HepG2 (cell line): ENCODE data around the gene IQCH. TPM values are rescaled to one million over a fixed set of nuclear protein-coding genes. Genes with fewer than 3 reads are reported as not detected.

Source experiments
- ADNP ChIP-seq: sonication (generic); formaldehyde crosslinking; IDR thresholded peaks from 2 replicates; pipeline ENCODE4 v1.4.0; 2020; ENCODE audit warnings: missing genetic modification reagents
- FOXJ3 ChIP-seq: sonication (generic); formaldehyde crosslinking; IDR thresholded peaks from 2 replicates; pipeline ENCODE4 v1.4.0; 2020; ENCODE audit warnings: missing genetic modification reagents, mild to moderate bottlenecking, borderline replicate concordance
- FOXK2 ChIP-seq: fragments of 450-650 bp; IDR thresholded peaks from 2 replicates; pipeline ENCODE4 v1.6.1; 2016
- HOXD1 ChIP-seq: sonication (generic); formaldehyde crosslinking; IDR thresholded peaks from 2 replicates; pipeline ENCODE4 v1.5.0; 2020; ENCODE audit warnings: missing genetic modification reagents
- NCOA5 ChIP-seq: sonication (generic); formaldehyde crosslinking; IDR thresholded peaks from 2 replicates; pipeline ENCODE4 v1.4.0; 2020; ENCODE audit warnings: missing genetic modification reagents
- SALL2 ChIP-seq: sonication (generic); formaldehyde crosslinking; IDR thresholded peaks from 2 replicates; pipeline ENCODE4 v1.8.1; 2023; ENCODE audit warnings: mild to moderate bottlenecking, missing genetic modification reagents, inconsistent platforms
- TBX3 ChIP-seq: fragments of 450-650 bp; IDR thresholded peaks from 2 replicates; pipeline ENCODE4 v1.6.1; 2017; ENCODE audit warnings: antibody characterized with exemption, mild to moderate bottlenecking, inconsistent platforms, borderline replicate concordance
- TGIF2 ChIP-seq: IDR thresholded peaks from 2 replicates; pipeline ENCODE4 v1.6.1; 2016; ENCODE audit warnings: control low read depth, missing compliant biosample characterization
- TMF1 ChIP-seq: sonication (generic); formaldehyde crosslinking; IDR thresholded peaks from 2 replicates; pipeline ENCODE4 v1.8.1; 2022; ENCODE audit warnings: low read depth, missing genetic modification reagents
- U2AF2 ChIP-seq: fragments of 200-400 bp; formaldehyde crosslinking; IDR thresholded peaks from 2 replicates; pipeline ENCODE4 v1.6.1; 2017; ENCODE audit warnings: low read depth, mild to moderate bottlenecking, low read length
- ZNF569 ChIP-seq: sonication (generic); formaldehyde crosslinking; IDR thresholded peaks from 2 replicates; pipeline ENCODE4 v1.5.0; 2020; ENCODE audit warnings: mild to moderate bottlenecking, missing genetic modification reagents, moderate library complexity, borderline replicate concordance
- ZNF747 ChIP-seq: sonication (generic); formaldehyde crosslinking; IDR thresholded peaks from 2 replicates; pipeline ENCODE4 v1.8.1; 2023; ENCODE audit warnings: missing genetic modification reagents, mild to moderate bottlenecking, borderline replicate concordance
- ZNF75D ChIP-seq: sonication (generic); formaldehyde crosslinking; IDR thresholded peaks from 2 replicates; pipeline ENCODE4 v1.8.1; 2023; ENCODE audit warnings: missing genetic modification reagents, mild to moderate bottlenecking, borderline replicate concordance
- ZNF776 ChIP-seq: sonication (generic); formaldehyde crosslinking; IDR thresholded peaks from 2 replicates; pipeline ENCODE4 v1.4.0; 2020; ENCODE audit warnings: mild to moderate bottlenecking, missing genetic modification reagents
- ZSCAN12 ChIP-seq: sonication (generic); formaldehyde crosslinking; IDR thresholded peaks from 2 replicates; pipeline ENCODE4 v1.9.0; 2021; ENCODE audit warnings: mild to moderate bottlenecking, missing genetic modification reagents
- ZSCAN22 ChIP-seq: sonication (generic); formaldehyde crosslinking; IDR thresholded peaks from 2 replicates; pipeline ENCODE4 v1.4.0; 2020; ENCODE audit warnings: mild to moderate bottlenecking, missing genetic modification reagents
- polyA plus RNA-seq, 8 experiments: library from polyadenylated mRNA; depleted of rRNA in 3 of 8; stranded (reverse) in 7 of 8; unstranded in 1 of 8; fragments of >200 nt; fragmentation: Illumina TruSeq in 4 of 8; extraction: Trizol in 4 of 8; gene quantifications; 2 replicates each; pipeline versions ENCODE4 v1.2.1 to v1.2.3, GENCODE V29; 2011 to 2016; ENCODE audit warnings: low read depth in 4 of 8, missing spikeins in 1 of 8, mixed read lengths in 1 of 8; ENCODE audit not compliant: insufficient read depth in 1 of 8
- total RNA-seq, 5 experiments: library from RNA; depleted of rRNA; stranded (reverse); fragments of >200 nt; fragmentation: Illumina TruSeq; extraction: Trizol; gene quantifications; 2 replicates each; pipeline ENCODE4 v1.2.3, GENCODE V29; 2016; ENCODE audit warnings: low read depth in 1 of 5
- TF ChIP-seq, protein P1 (sequence below): IDR thresholded peaks from 2 replicates; pipeline ENCODE4 v1.6.1; 2012; ENCODE audit warnings: low read depth, low read length, improper control_type of control experiment
- TF ChIP-seq, protein P2 (sequence below): sonication (generic); formaldehyde crosslinking; IDR thresholded peaks from 2 replicates; pipeline ENCODE4 v1.5.1; 2020; ENCODE audit warnings: missing genetic modification reagents, mild to moderate bottlenecking, borderline replicate concordance
- TF ChIP-seq, protein P3 (sequence below): sonication (generic); formaldehyde crosslinking; IDR thresholded peaks from 2 replicates; pipeline ENCODE4 v1.8.1; 2023; ENCODE audit warnings: mild to moderate bottlenecking, inconsistent platforms, moderate library complexity, missing genetic modification reagents, borderline replicate concordance
- TF ChIP-seq, protein P4 (sequence below): sonication (generic); formaldehyde crosslinking; IDR thresholded peaks from 2 replicates; pipeline ENCODE4 v1.9.0; 2021; ENCODE audit warnings: missing genetic modification reagents, borderline replicate concordance

The IQCH gene
- total and polyA plus RNA-seq, 2 of the 13 experiments (the other 11 are each of a cell fraction or from before 2014, with no cell fraction given) = 0.16 to 0.55 TPM

DNA sequence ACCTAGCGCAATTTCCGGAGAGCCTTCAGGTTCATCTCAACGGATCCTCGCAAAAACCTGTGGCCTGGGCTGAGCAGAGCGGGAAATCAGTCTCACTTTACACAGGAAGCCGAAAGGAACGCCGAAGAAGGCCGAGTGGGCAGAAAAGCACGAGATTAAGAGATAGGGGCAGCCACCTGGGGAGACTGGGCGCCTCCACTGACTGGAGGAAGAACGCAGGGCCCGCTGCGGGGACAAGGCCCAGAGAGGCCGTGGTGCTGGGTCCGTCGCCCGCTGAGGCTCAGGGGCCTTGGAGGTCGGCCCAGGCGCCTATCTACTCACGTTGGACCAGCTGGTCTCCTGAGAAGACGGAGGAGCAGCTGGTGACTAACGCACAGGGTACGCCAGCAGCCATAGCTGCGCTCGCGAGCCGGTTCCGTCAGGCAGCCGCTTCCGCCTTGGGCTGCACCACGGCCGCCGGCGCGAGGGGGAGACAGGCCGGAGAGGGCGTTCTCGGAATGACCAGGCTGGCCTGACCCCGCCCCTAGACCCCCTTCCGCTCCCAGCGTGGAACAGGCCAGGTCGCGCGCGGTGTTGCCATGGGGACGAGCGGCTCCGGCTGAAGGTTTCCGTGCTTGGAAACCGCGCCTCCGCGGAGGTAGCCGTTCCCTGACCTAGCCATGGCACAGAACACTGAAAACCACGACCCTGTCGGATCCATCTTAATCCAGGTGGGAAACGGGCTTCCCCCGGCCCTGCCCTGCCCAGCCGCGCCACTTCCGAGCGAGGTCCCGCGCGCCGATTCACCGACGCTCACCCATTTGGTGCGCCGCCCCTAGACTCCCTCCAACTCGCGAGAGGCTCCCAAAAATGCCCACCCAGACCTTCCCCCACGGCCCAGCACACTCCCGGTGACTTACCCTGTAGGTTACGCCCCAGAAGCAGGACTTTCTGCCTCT is at the start of gene IQCH, which contains the start of gene AAGAB (continued):
- TF ChIP-seq, protein P1, sequence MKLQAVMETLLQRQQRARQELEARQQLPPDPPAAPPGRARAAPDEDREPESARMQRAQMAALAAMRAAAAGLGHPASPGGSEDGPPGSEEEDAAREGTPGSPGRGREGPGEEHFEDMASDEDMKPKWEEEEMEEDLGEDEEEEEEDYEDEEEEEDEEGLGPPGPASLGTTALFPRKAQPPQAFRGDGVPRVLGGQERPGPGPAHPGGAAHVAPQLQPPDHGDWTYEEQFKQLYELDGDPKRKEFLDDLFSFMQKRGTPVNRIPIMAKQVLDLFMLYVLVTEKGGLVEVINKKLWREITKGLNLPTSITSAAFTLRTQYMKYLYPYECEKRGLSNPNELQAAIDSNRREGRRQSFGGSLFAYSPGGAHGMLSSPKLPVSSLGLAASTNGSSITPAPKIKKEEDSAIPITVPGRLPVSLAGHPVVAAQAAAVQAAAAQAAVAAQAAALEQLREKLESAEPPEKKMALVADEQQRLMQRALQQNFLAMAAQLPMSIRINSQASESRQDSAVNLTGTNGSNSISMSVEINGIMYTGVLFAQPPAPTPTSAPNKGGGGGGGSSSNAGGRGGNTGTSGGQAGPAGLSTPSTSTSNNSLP = no peak
- TF ChIP-seq ZNF747 (CRISPR knock-in tag) (peak; percentile 92; the same call in 1 of the 2 replicates), TBX3 (no peak), ZSCAN12 (CRISPR knock-in tag) (peak; percentile 81; the same call in 1 of the 2 replicates), FOXK2 (peak; percentile 98), SALL2 (CRISPR knock-in tag) (peak; percentile 80; the same call in 1 of the 2 replicates), U2AF2 (peak; percentile 96), ADNP (CRISPR knock-in tag) (no peak), ZNF776 (CRISPR knock-in tag) (no peak), TMF1 (no peak), ZNF75D (CRISPR knock-in tag) (no peak), FOXJ3 (CRISPR knock-in tag) (peak; percentile 31; the same call in 1 of the 2 replicates), HOXD1 (CRISPR knock-in tag) (peak; percentile 80), ZSCAN22 (no peak), ZNF569 (no peak), TGIF2 (CRISPR knock-in tag) (0 out of 2 replicates have a peak, but pooled peaks have one; percentile 27), NCOA5 (CRISPR knock-in tag) (no peak)
- TF ChIP-seq, protein P2, sequence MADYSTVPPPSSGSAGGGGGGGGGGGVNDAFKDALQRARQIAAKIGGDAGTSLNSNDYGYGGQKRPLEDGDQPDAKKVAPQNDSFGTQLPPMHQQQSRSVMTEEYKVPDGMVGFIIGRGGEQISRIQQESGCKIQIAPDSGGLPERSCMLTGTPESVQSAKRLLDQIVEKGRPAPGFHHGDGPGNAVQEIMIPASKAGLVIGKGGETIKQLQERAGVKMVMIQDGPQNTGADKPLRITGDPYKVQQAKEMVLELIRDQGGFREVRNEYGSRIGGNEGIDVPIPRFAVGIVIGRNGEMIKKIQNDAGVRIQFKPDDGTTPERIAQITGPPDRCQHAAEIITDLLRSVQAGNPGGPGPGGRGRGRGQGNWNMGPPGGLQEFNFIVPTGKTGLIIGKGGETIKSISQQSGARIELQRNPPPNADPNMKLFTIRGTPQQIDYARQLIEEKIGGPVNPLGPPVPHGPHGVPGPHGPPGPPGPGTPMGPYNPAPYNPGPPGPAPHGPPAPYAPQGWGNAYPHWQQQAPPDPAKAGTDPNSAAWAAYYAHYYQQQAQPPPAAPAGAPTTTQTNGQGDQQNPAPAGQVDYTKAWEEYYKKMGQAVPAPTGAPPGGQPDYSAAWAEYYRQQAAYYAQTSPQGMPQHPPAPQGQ (CRISPR knock-in tag) = no peak
- TF ChIP-seq, protein P3, sequence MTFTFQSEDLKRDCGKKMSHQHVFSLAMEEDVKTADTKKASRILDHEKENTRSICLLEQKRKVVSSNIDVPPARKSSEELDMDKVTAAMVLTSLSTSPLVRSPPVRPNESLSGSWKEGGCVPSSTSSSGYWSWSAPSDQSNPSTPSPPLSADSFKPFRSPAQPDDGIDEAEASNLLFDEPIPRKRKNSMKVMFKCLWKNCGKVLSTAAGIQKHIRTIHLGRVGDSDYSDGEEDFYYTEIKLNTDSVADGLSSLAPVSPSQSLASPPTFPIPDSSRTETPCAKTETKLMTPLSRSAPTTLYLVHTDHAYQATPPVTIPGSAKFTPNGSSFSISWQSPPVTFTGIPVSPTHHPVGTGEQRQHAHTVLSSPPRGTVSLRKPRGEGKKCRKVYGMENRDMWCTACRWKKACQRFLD (CRISPR knock-in tag) = no peak; the same call in 1 of the 2 replicates
- TF ChIP-seq, protein P4, sequence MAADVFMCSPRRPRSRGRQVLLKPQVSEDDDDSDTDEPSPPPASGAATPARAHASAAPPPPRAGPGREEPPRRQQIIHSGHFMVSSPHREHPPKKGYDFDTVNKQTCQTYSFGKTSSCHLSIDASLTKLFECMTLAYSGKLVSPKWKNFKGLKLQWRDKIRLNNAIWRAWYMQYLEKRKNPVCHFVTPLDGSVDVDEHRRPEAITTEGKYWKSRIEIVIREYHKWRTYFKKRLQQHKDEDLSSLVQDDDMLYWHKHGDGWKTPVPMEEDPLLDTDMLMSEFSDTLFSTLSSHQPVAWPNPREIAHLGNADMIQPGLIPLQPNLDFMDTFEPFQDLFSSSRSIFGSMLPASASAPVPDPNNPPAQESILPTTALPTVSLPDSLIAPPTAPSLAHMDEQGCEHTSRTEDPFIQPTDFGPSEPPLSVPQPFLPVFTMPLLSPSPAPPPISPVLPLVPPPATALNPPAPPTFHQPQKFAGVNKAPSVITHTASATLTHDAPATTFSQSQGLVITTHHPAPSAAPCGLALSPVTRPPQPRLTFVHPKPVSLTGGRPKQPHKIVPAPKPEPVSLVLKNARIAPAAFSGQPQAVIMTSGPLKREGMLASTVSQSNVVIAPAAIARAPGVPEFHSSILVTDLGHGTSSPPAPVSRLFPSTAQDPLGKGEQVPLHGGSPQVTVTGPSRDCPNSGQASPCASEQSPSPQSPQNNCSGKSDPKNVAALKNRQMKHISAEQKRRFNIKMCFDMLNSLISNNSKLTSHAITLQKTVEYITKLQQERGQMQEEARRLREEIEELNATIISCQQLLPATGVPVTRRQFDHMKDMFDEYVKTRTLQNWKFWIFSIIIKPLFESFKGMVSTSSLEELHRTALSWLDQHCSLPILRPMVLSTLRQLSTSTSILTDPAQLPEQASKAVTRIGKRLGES (CRISPR knock-in tag) = no peak
